ENCODE results near the gene ISX. TPM values are rescaled to one million over a fixed set of nuclear protein-coding genes. Genes with fewer than 3 reads are reported as not detected.

The ISX gene
- polyA plus RNA-seq, 2 of the 4 experiments (the other 2 are of a cell fraction): not detected

DNA sequence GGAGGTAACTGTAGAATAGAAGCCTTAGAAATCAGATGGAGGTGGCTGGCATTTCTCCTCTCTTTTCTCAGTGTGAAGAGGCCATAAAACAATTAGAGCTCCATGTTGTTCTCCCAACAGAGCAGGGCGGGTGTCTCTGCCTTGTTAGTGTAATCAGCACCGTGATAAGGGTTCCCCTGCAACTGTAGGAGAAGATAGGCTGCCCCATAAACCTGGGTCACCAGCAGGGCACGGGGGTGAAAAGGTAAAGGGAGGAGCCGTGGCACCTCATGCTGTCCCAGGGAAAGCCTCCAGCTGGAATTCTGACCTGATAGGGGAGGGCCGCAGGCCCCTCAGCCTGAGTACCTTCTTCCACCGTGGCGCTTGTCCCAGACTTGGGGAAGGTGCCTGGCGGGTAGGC, 68.7 kb downstream of the ISX start:
- ChIA-PET POLR2A (no interaction called here), CTCF (no interaction called here)
- Histone ChIP-seq H3K4me2 (no peak overlapping the region), H3K27ac (no peak overlapping the region), H3K4me3 (no peak overlapping the region), H3K9me3 (no peaks in the 10 kb centered on the region), H3K4me1 (no peaks in the 10 kb centered on the region)
- DNase-seq (ENCODE audit: low read depth in 1 of 2, low spot score in 1 of 2): no peak
- FAIRE-seq: no peak
- no peak for TF ChIP-seq SREBF2 (IDR thresholded peaks at IDR 0.05)
- TF ChIP-seq EHF (CRISPR knock-in tag; IDR thresholded peaks at IDR 0.05): no peak
- TF ChIP-seq HEYL (CRISPR knock-in tag; IDR thresholded peaks at IDR 0.05): no peak
- TF ChIP-seq MYC (IDR thresholded peaks at IDR 0.05; ENCODE audit: borderline replicate concordance, low read length): no peak
- TF ChIP-seq, protein P1, sequence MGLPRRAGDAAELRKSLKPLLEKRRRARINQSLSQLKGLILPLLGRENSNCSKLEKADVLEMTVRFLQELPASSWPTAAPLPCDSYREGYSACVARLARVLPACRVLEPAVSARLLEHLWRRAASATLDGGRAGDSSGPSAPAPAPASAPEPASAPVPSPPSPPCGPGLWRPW (IDR thresholded peaks at IDR 0.05): no peak
- no peak for TF ChIP-seq ZSCAN20 (CRISPR knock-in tag; IDR thresholded peaks at IDR 0.05)
- TF ChIP-seq RCOR1 (IDR thresholded peaks at IDR 0.05; ENCODE audit: low read depth, low read length): no peak
- TF ChIP-seq CEBPB (IDR thresholded peaks at IDR 0.05): no peak
- TF ChIP-seq MAX (IDR thresholded peaks at IDR 0.05): no peak
- no peak for TF ChIP-seq ZC3H11A (IDR thresholded peaks at IDR 0.05)
- ATAC-seq: no peak
- 57% methylated on average over 8 of the region's 8 CpGs for WGBS (ENCODE audit: missing lambda C conversion rate)

GRCh38 chr22:35135165-35135564, 69.2 kb downstream of the ISX start:
- Histone ChIP-seq H3K4me2 (no peak overlapping the region), H3K4me1 (no peaks in the 10 kb centered on the region), H3K4me3 (no peak overlapping the region), H3K27ac (no peak overlapping the region), H3K9me3 (no peaks in the 10 kb centered on the region)
- POLR2A ChIA-PET: no interaction called here
- WGBS (ENCODE audit: missing lambda C conversion rate): 49% methylated on average over 3 of the region's 5 CpGs
- no peak for FAIRE-seq
- ATAC-seq: no peak
- no peak for DNase-seq (ENCODE audit: low read depth in 1 of 2, low spot score in 1 of 2)
- CTCF ChIA-PET: interaction anchor here (0.6 kb wide), 1 partner anchor 21 kb away, joined by 3 read pairs; no protein-coding TSS in a partner anchor
- TF ChIP-seq KDM5A (IDR thresholded peaks at IDR 0.05): no peak
- no peak for TF ChIP-seq RNF2 (IDR thresholded peaks at IDR 0.05; ENCODE audit: borderline replicate concordance, low read depth)
- TF ChIP-seq TP53 (CRISPR knock-in tag; IDR thresholded peaks at IDR 0.05): no peak
- TF ChIP-seq ESRRA (IDR thresholded peaks at IDR 0.05; ENCODE audit: borderline replicate concordance, low read length): no peak
- no peak for TF ChIP-seq FOSB (CRISPR knock-in tag; IDR thresholded peaks at IDR 0.05)
- no peak for TF ChIP-seq ZSCAN20 (CRISPR knock-in tag; IDR thresholded peaks at IDR 0.05)
- TF ChIP-seq, protein P2, sequence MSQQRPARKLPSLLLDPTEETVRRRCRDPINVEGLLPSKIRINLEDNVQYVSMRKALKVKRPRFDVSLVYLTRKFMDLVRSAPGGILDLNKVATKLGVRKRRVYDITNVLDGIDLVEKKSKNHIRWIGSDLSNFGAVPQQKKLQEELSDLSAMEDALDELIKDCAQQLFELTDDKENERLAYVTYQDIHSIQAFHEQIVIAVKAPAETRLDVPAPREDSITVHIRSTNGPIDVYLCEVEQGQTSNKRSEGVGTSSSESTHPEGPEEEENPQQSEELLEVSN (IDR thresholded peaks at IDR 0.05; ENCODE audit: borderline replicate concordance, low read depth): no peak
- no peak for TF ChIP-seq JUNB (IDR thresholded peaks at IDR 0.05)
- no peak for TF ChIP-seq PHF8 (IDR thresholded peaks at IDR 0.05; ENCODE audit: borderline replicate concordance, low read depth)
- TF ChIP-seq ELK1 (IDR thresholded peaks at IDR 0.05; ENCODE audit: low read depth, low read length): no peak
- no peak for TF ChIP-seq EHMT2 (IDR thresholded peaks at IDR 0.05; ENCODE audit: low read depth)
- TF ChIP-seq BHLHE40 (IDR thresholded peaks at IDR 0.05; ENCODE audit: low read depth, low read length): no peak
- no peak for TF ChIP-seq RARB (CRISPR knock-in tag; IDR thresholded peaks at IDR 0.05)
- TF ChIP-seq MAX (IDR thresholded peaks at IDR 0.05): no peak
- TF ChIP-seq HDAC2 (IDR thresholded peaks at IDR 0.05): no peak
- no peak for TF ChIP-seq SMC3 (IDR thresholded peaks at IDR 0.05)
- TF ChIP-seq KDM1A (IDR thresholded peaks at IDR 0.05; ENCODE audit: low read depth): no peak
- TF ChIP-seq CEBPB (IDR thresholded peaks at IDR 0.05): no peak
- no peak for TF ChIP-seq CTCF (IDR thresholded peaks at IDR 0.05)

Other genes with a start within 250 kb of the ISX start
- gene HMGXB4, start 191.3 kb downstream of the ISX start, polyA plus RNA-seq (2011; rRNA removed): 20.4 and 29.5 TPM in 2 replicates
- gene HMGXB4, start 191.3 kb downstream of the ISX start, polyA plus RNA-seq (2017; fragmentation: RNase III; extraction: RNeasy Plus Mini Kit Qiagen cat#74134 plus additional on column Dnase treatment): 12.9 to 14.1 TPM (median 13.9 TPM) in 3 replicates
- gene TOM1, start 233.7 kb downstream of the ISX start, polyA plus RNA-seq (2011; rRNA removed): 16.6 and 26.2 TPM in 2 replicates
- 11.4 to 16.4 TPM (median 14.5 TPM) in 3 replicates for gene TOM1, start 233.7 kb downstream of the ISX start, polyA plus RNA-seq (2017; fragmentation: RNase III; extraction: RNeasy Plus Mini Kit Qiagen cat#74134 plus additional on column Dnase treatment)